HK-2 (cell line): ENCODE measurements around the gene CAMKK2.
"Not testable (repeated sequence)": the region's sequence is repeated elsewhere in the genome, so short reads cannot be mapped to it uniquely, and the experiment has no call there.

Experiments used
- DNase-seq: peaks from one replicate; pipeline ENCODE4 v3.0.0-alpha.2; 2018; ENCODE audit not compliant: unreplicated experiment

Gene CAMKK2

DNA sequence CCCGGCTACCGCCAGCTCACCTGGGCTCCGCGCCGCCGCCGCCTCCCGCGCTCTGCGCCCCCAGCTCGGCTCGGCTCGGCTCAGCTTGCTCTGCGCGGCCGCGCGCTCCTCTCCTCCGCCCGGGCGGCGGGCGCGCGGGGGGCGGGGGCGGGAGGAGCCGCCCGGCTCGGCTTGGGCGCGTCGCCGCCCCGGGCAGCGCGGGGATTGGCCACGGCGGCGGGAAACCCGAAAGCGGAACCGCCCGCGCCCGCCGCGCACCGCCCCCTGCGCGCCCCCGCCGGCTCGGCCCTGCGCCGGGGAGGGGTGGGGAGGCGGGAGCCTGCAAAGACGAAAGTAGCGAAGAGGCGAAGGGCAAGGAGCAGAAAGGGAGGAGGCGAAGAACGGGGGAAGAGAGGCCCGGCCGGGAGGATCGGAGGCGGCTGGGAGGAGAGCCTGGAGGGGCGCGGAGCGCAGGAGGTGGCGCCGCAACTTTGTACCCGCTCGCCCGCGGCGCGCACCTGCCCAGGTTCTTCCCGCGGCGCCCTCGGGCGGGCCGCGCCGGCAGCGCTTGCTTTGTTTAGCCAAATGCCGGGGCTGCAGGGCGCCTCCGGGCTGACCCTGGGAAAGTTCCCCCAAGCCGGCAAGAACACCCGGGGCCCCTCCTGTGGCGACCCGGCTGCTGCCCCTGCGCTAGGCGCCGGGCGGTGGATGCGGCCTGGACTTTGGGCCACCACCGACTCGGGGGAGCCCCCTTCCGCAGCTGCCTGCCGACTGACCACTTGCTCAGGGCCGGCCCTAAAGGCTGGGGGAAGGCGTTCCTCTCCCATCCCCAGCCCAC, at the start of gene CAMKK2:
Gene CAMKK2, minus strand, starts transcription at position 92 of the 817 bp plus-strand sequence. CDS start 22,183 bp downstream, outside the sequence.
- peak; percentile 81 for DNase-seq

DNA sequence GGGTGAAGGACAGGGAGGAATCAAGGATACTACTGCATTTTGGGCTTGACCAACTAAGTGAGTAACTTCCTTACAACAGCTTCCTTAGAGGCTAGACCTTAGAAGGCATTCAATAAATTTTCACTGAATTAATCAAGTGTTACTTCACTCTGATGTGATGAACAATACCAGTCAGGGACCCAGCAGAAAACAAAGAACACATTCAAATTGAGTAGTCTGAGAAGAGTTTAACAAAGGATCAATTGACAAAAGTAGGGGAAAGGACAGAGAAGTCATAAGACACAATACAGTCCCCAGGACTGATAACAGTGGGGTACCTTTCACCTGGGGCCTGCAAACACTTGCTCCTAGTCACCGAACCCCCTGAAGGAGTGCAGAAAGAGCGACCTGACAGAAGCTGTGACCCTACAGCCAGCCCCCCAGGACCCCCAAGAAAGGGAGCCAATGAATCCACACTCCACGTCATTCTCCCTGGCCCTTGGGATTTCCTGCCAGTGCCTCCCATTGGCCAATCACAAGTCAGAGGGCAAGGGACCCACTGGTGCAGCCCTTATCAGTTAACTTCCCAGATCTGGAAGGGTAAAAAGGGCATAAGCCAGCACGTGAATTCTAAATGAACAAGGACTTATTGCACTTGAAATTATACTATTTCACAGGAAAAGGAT, 48.8 kb upstream of the CAMKK2 start:
- no peak for DNase-seq

DNA sequence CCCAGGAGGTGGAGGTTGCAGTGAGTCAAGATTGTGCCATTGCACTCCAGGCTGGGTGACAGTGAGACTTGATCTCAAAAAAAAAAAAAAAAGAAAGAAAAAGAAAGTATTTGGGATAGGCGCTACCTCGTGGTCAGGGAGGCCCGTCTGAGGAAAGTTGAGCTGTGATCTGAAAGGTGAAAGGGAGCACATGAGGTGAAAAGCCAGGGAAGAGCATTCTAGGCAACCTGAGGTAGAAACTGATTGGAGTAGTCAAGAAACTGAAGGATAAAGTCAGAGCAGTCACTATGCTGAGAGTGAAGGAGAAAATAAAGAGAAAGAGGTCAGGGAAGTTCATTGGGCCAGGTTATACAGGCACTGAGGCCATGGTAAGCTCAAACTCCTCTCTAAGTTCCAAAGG, 48.0 kb upstream of the CAMKK2 start:
- no peak for DNase-seq

DNA sequence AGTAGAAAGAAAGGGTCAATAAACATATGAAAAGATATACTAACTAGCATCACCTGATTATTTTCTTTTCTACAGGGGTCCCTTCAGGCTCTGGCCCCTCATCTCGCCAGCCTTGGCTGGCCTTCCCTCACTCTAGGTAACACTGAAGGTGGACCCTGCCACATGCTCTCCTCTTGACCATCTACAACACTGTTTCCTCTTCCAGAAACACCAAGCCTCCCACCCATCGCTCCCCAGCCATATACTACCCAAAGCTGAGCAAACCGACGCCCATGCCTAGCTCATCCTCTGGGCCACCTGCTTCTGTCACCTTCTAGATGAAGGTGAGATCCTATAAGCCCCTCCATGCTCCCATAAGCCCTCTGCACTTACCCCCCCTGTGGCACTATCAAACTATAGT, 40.9 kb upstream of the CAMKK2 start:
- no peak for DNase-seq

DNA sequence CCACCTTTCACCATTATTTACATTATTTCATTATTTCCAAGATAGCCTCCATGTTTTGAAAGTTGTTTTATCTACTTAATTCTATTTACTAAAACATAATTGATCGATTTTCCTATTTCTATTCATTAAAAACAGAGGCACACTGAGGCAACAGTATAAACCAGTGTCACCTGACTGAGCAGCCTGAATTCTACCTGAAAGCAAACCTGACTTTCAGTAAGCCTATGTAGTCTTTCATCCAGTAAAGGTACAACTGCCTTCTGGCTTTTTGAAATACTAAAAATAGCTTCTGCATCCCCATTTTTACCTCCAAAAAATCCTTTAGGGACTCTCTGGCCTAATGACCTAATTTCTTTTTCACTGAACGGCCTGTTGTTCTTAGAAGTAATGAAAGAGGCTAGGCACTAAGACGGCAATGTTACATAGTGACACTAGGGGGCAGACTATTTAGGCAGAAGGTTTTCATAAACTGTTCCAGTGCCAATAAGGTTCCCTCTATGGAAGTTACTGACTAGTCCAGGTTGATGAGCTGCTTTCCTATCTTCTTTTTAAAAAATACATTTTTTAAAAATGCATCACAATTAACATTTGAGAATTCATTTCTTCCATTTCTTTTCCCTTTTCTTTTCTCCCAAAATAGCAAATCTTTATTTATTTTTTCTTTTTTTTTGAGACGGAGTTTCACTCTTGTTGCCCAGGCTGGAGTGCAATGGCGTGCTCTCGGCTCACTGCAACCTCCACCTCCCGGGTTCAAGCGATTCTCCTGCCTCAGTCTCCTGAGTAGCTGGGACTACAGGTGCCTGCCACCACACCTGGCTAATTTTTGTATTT, 38.2 kb upstream of the CAMKK2 start:
- no peak for DNase-seq

DNA sequence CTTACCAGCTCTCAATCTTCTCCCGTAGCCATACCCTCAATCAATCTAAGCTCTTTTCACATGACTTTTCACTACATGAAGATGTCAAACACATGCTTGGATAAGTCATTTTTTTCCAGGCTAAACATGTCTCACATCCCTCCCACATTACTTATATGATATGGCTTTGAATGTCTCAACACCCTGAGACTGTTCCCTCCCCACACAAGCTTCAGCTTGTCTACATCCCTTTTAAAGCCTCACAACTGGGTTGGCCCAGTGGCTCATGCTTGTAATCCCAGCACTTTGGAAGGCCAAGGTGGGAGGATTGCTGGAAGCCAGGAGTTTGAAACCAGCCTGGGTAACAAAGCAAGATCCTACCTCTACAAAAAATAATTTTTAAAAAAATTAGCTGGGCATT, 37.2 kb upstream of the CAMKK2 start:
- DNase-seq, result no peak

DNA sequence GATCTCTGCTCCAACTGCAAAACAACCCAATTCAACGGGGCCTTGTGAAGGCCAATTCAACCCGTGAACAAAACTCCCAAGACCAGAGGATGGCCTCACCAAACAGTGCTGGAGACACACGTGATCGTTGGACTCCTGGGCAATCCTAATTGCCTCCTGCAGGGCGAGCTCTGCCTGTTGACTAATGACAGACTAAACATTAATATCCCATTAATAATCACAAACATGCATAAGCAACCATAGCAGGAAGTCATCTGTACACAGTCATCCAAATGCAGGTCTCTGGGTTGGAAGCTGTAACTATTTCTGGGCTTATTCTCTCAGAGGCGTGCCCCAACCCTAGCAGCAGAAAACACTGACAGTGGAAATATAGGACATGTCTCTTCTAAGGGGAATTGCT, 34.7 kb upstream of the CAMKK2 start:
- no peak for DNase-seq

DNA sequence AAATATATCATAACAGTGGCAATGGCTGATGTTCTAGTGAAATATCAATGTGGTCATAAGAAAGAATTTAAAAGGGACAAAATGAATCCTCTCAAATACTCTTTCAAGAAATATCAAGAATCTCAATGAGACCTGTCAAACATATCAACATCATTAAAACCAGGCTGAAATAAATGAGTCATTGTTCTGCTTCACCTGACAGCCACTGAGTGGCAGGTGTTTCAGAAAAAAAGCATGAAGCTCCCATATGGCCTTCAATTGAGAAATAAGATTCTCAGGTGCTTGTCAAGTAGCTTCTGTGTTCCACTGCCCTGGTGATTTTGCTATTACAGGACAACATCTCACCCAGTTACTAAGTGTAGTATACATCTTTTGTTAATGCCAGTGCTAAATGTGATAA, 34.2 kb upstream of the CAMKK2 start:
- no peak for DNase-seq

DNA sequence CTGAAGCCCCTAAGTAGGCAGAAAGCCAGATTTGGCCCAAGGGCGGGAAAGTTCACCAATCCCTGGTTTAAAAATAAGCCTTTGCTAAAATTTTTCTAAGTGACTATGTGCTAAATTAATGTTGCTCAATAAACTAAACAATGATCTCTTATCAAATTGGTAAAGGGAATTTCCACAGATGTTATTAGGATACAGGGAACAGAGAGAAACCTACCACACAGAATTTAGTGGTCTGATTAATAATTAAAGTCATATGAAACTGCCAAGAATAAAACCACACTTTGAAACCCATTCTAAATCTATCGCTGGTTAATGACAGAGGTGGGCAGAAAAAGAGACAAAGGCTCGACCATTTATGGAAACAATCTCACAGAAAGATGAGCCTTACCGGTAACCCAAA, 33.7 kb upstream of the CAMKK2 start:
- DNase-seq, result no peak

DNA sequence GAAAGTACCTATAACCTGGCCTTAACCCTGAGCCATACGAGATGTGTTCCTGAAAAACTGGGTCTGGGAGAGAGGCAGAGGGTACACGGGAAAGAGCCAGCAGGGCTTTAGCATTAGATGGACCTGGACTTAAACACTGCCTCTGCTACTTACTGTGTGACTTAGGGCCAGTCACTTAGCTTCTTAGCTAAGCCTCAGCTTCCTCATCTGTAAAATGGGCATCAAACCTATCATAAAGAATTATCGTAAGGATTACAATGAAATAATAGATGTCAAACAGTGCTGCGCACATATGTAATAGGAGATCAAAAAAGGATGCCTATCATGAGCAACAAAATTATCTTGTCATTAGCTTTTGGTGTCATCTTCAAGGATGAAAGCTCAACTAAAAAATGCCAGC, 32.1 kb upstream of the CAMKK2 start:
- no peak for DNase-seq

DNA sequence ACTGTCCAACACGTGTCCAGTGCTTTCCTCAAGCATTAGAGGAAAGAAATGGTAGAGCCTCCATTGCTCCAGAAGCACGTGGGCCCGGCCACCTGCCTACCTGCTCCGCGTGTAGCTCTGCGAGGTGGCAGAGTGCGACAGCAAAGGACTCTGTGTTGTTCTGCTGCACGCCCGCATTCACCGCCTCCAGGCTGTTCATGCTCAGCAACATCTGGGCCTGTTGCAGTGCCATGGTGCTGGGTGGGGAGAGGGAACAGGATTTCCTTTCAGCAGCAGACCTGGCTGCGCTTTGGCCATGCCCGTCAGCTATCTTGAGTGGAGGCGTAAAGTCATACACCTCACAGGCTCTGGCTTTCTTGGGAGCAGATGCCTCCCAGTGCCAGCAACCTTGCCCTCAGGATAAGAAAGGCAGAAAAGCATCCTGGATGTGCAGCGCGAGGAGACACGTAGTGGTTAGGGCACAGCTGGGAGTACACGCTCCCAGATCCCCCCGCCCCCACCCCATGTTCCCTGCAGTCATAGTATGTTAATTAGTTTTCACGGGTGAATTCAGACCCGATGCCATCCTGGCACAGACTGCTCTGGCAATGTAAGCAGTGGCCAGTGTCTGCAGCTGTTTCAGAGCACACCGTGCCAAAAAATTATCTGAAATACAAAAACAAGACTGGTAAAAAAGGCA, 30.6 kb upstream of the CAMKK2 start:
- no peak for DNase-seq

DNA sequence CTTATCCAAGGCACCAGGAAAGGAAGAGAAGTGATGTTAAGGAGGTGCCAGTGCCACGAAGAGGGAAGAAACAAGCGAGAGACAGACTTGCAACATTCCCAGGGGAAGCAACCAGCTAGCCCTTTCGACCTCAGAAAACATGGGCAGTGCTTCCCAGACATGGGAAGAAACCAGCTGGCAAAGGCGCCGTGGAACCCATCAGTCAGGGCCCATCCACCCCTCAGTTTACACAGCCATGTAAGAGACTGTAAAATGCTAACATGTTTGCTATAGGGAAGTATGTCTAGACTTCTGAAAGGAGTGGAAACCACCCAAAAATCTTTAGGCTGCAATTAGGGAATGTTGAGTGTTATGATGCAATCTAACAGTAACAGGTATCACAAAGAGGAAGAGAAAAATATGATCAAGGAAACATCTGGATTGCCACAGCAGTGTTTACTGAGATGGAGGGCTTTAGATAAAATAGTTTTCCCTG, 29.4 kb upstream of the CAMKK2 start:
- no peak for DNase-seq

DNA sequence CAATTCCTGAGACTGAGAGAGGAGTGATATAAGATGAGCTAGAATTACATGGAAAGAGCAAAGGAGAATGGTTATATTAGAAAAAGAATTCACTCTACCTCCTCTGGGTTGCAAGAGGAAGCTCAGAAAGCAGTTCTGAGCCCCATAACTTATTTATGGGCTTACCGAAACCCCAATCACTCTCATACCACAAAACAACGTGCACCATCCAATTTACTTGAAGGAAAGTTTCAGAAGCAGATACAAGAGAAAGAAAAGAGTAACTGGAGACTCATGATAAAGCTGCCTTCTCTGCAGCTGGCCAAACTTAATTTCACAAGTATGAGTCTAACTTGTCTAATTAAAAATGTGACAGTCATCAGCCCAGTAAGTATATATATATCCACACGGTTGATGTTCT, 27.4 kb upstream of the CAMKK2 start:
- DNase-seq, result no peak

DNA sequence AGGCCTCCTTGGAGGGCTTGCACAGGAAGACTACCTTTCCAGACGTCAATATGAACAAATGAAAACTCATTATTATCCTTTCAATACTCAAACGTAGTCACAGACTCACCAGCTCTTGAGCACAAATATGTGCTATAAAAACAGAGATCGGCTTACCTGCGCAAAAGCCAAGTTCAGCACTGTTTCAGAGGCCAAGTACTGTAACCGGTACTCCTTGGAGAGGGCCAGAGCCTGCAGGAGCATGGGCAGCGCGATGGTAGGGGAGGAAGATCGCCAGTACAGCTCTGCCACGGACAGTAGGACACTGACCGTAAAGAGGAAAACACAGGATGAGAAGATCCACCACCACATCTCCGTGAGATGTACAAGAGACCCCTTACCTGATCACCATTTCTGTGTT, 21.6 kb upstream of the CAMKK2 start:
- DNase-seq, result no peak

DNA sequence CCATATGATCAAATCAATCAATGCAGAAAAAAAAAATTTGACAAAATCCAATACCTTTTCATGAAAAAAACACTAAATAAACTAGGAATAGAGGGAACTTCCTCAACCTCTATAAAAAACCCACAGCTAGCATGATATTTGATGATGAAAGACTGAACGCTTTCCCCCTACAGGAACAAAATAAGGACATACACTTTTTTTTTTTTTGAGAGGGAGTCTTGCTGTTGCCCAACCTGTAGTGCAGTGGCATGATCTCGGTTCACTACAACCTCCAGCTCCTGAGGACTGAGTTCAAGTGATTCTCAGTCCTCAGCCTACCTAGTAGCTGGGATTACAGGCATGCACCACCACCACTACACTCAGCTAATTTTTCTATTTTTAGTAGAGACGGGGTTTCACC, 17.9 kb upstream of the CAMKK2 start:
- no peak for DNase-seq

DNA sequence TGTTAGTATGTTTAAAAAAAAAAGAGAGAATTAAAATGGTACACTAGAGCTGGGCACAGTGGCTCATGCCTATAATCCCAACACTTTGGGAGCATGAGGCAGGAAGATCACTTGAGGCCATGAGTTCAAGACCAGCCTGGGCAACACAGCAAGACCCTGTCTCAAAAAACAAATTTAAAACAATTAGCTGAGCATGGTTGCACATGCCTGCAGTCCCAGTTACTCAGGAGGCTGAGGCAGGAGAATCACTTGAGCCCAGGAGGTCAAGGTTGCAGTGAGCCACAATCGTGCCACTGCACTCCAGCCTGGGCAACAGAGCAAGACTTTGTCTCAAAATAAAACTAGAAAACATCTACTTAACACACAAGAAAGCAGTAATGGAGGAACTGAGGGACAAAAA, 13.7 kb upstream of the CAMKK2 start:
- DNase-seq, result not testable (repeated sequence)

DNA sequence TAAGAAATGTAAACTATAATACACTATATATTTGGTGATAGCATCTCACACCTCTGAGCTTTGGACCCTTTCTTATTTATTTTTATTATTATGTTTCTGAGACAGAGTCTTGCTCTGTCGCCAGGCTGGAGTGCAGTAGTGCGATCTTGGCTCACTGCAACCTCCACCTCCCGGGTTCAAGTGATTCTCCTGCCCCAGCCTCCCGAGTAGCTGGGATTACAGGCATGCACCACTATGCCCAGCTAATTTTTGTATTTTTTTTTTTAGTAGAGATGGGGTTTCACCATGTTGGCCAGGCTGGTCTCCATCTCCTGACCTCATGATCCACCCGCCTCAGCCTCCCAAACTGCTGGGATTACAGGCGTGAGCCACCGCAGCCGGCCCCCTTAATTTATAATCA, 10.9 kb upstream of the CAMKK2 start:
- DNase-seq, result not testable (repeated sequence)

DNA sequence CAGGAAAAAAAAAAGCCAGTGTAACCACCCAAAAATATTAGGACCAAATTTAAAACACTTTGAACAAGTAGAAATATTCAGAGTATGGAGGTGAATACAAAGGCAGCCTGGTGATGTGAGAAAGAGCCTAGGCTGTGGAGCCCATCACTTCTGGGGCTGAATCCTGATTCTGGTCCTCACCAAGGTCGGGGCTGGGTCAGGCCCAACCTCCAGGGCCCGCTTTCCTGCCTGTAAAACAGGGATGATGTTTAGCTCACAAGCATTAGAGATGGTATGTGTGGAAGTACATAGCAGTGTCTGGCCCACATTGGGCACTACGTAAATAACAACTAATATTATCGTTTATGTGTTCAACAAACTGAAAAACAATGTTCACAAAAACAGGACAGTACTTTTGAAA, 7.8 kb upstream of the CAMKK2 start:
- no peak for DNase-seq

DNA sequence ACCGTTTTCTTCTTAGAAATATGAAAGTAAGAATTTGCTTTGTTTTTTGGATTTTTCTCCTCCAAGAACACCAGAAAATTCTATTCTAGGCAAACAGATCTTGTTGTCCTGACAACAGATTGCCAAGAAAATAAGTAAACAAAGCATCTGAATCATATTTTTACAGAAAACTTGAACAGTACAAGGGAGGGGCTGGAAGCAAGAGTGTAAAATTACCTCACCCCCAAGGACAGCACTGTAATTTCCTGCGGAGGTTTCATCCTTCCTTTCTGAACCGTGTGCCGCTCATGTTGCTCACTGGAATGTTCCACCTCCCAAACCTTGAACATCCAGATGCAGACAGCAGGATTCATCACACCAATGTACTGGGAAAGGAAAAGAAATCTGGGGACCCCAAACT, 5.4 kb upstream of the CAMKK2 start:
- DNase-seq, result no peak

DNA sequence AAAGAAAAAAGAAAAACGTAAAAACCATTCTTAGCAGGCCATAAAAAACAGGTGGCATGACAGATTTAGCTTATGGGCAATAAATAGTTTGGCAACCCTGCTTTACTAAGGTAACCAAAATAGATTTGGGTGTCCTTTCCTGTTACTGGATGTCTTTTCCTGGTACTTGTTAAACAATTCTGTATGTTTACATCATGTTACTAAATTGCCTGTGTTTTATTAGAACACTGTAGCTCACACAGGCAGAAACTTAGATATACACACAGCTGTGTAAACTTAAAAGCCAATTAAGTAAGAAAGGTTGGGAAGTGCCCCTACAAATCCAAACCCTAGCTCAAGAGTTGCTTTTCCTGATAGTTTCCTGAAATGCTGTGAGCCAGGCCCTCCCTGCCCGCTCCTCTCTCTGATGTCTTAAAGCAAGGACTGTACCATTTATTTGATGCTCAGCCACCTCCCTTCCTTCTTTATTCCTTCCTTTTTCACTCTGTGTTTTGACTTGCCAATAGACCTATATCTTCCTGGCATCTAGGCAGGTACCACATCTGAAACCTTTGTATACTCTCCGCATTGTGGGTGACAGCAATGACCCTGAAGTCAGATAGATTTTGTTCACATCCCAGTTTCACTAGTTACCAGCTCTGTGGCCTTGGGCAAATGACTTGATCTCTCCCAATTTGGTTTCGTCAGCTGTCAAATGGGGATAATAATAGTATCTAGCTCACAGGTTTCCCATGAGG, 3.7 kb upstream of the CAMKK2 start:
- no peak for DNase-seq

DNA sequence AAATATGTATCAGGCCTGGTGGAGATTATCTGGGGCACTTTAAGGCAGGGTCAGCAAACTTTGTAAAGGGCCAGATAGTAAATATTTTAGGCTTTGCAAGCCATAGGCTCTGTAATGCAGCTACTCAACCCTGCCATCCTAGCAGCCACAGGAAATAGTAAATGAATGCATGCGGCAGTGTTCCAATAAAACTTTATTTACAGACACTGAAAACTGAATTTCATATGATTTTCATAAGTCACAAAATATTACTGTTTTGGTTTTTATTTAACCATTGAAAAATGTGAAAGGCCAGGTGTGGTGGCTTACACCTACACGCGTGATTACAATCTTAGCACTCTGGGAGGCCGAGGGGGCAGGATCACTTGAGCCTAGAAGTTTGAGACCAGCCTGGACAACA, 3.2 kb upstream of the CAMKK2 start:
- DNase-seq, result no peak
